K562 (cell line): Measurements from ENCODE around the gene RPS8. TPM values are rescaled to one million over a fixed set of nuclear protein-coding genes. Genes with fewer than 3 reads are reported as not detected.

Experiments used
- ARNT ChIP-seq, 2 experiments: fragments of 450-650 bp; IDR thresholded peaks; 2 replicates each; pipeline ENCODE4 v1.6.1; 2016; ENCODE audit warnings: mild to moderate bottlenecking in 1 of 2
- ATF1 ChIP-seq, 2 experiments: fragments of 450-650 bp in 1 of 2; IDR thresholded peaks; 2 replicates each; pipeline ENCODE4 v1.6.1; 2016; ENCODE audit warnings: missing compliant biosample characterization in 1 of 2, missing genetic modification characterization in 1 of 2
- BACH1 ChIP-seq: fragments of 200-800 bp; sonication (Bioruptor generic); IDR thresholded peaks from 2 replicates; pipeline ENCODE4 v1.6.1; 2016; ENCODE audit warnings: missing genetic modification characterization, missing compliant biosample characterization
- CBX8 ChIP-seq: fragments of 200-600 bp; sonication (generic); IDR thresholded peaks from 2 replicates; pipeline ENCODE4 v1.6.1; 2012; ENCODE audit warnings: borderline replicate concordance, mixed run types, low read depth, mild to moderate bottlenecking, moderate library complexity, mixed read lengths, low read length, control low read depth, inconsistent platforms; ENCODE audit not compliant: poor library complexity, severe bottlenecking; ENCODE audit errors: extremely low read depth
- ILK ChIP-seq: fragments of 450-650 bp; IDR thresholded peaks from 2 replicates; pipeline ENCODE4 v1.6.1; 2016; ENCODE audit warnings: missing genetic modification characterization, low read depth, mild to moderate bottlenecking, missing compliant biosample characterization, moderate library complexity, borderline replicate concordance
- NELFE ChIP-seq: IDR thresholded peaks from 2 replicates; pipeline ENCODE4 v1.6.1; 2011; ENCODE audit warnings: mild to moderate bottlenecking; ENCODE audit not compliant: insufficient read depth, insufficient read length
- NFATC3 ChIP-seq: fragments of 450-650 bp; IDR thresholded peaks from 2 replicates; pipeline ENCODE4 v1.6.1; 2017; ENCODE audit warnings: mild to moderate bottlenecking
- NR2F6 ChIP-seq: fragments of 450-650 bp; formaldehyde crosslinking; IDR thresholded peaks from 2 replicates; pipeline ENCODE4 v1.4.0; 2020; ENCODE audit warnings: mild to moderate bottlenecking
- PML ChIP-seq: IDR thresholded peaks from 2 replicates; pipeline ENCODE4 v1.6.1; 2012; ENCODE audit warnings: low read length, inconsistent platforms
- POLR2AphosphoS2 ChIP-seq: IDR thresholded peaks from 2 replicates; pipeline ENCODE4 v1.6.1; 2012; ENCODE audit warnings: low read length, improper control_type of control experiment
- PRPF4 ChIP-seq: fragments of 200-400 bp; formaldehyde crosslinking; IDR thresholded peaks from one replicate; pipeline ENCODE4 v1.6.1; 2017; ENCODE audit warnings: low read length, low read depth, mild to moderate bottlenecking; ENCODE audit not compliant: insufficient read depth, poor library complexity, severe bottlenecking
- SLC30A9 ChIP-seq: fragments of 250-450 bp; sonication (Bioruptor Pico); IDR thresholded peaks from 2 replicates; pipeline ENCODE4 v1.8.0; 2022; ENCODE audit warnings: mild to moderate bottlenecking, moderate library complexity
- SMAD2 ChIP-seq: fragments of 150-350 bp; IDR thresholded peaks from 2 replicates; pipeline ENCODE4 v1.6.1; 2014; ENCODE audit warnings: low read depth, mild to moderate bottlenecking, low read length
- SP1 ChIP-seq: sonication (generic); formaldehyde crosslinking; IDR thresholded peaks from 2 replicates; pipeline ENCODE4 v1.8.1; 2022; ENCODE audit warnings: mild to moderate bottlenecking, missing genetic modification reagents
- SP2 ChIP-seq: IDR thresholded peaks from 2 replicates; pipeline ENCODE4 v1.6.1; 2011; ENCODE audit warnings: mild to moderate bottlenecking, low read depth, low read length, moderate library complexity; ENCODE audit not compliant: poor library complexity, severe bottlenecking; ENCODE audit errors: extremely low read depth
- SREBF2 ChIP-seq: sonication (generic); formaldehyde crosslinking; IDR thresholded peaks from 2 replicates; pipeline ENCODE4 v1.4.0; 2020; ENCODE audit warnings: mild to moderate bottlenecking, missing genetic modification reagents
- TARDBP ChIP-seq: fragments of 450-650 bp; IDR thresholded peaks from 2 replicates; pipeline ENCODE4 v1.6.1; 2016
- ZBED1 ChIP-seq: IDR thresholded peaks from 2 replicates; pipeline ENCODE4 v1.6.1; 2014
- ZC3H8 ChIP-seq: fragments of 450-650 bp; IDR thresholded peaks from 2 replicates; pipeline ENCODE4 v1.6.1; 2017
- ZNF121 ChIP-seq: sonication (generic); formaldehyde crosslinking; conservative IDR thresholded peaks from 2 replicates; pipeline ENCODE4 v1.8.0; 2022; ENCODE audit warnings: missing genetic modification reagents
- ZNF830 ChIP-seq: fragments of 250-450 bp; sonication (Bioruptor Pico); IDR thresholded peaks from 2 replicates; pipeline ENCODE4 v1.5.0; 2021; ENCODE audit warnings: mild to moderate bottlenecking
- polyA plus RNA-seq, 8 experiments: library from polyadenylated mRNA; depleted of rRNA in 4 of 8; stranded (reverse) in 5 of 8; unstranded in 3 of 8; fragments of >200 nt; fragmentation: Nextera tagmentation in 2 of 8; fragmentation: Illumina TruSeq in 1 of 8; extraction: Ambion mirVana in 2 of 8; extraction: Trizol in 1 of 8; gene quantifications; 2 replicates each; pipeline versions ENCODE4 v1.2.1 to v1.2.3, GENCODE V29; 2011 to 2014; ENCODE audit warnings: inconsistent platforms in 1 of 8, missing spikeins in 1 of 8
- total RNA-seq, 7 experiments: library from RNA; depleted of rRNA in 6 of 7; stranded (reverse); fragments of >200 nt in 6 of 7; fragmentation: Illumina TruSeq in 2 of 7; extraction: Trizol in 2 of 7; gene quantifications; 2 replicates each; pipeline versions ENCODE4 v1.2.1 to v1.2.3, GENCODE V29; 2011 to 2021; ENCODE audit warnings: low replicate concordance in 1 of 7
- TF ChIP-seq, protein P1 (sequence below): sonication (generic); formaldehyde crosslinking; IDR thresholded peaks from 2 replicates; pipeline ENCODE4 v1.8.1; 2023; ENCODE audit warnings: mild to moderate bottlenecking, missing genetic modification reagents
- TF ChIP-seq, protein P2 (sequence below): fragments of 450-650 bp; formaldehyde crosslinking; IDR thresholded peaks from 2 replicates; pipeline ENCODE4 v1.4.0; 2020; ENCODE audit warnings: mild to moderate bottlenecking, moderate library complexity
- TF ChIP-seq, protein P3 (sequence below): fragments of 250-450 bp; sonication (Bioruptor Pico); IDR thresholded peaks from 2 replicates; pipeline ENCODE4 v1.6.1; 2021; ENCODE audit warnings: mild to moderate bottlenecking

RPS8 gene
- total and polyA plus RNA-seq, 9 of the 15 experiments (the other 6 are each of a cell fraction or from before 2014, with no cell fraction given): 2,431 to 4,168 (median 3,109) TPM

DNA sequence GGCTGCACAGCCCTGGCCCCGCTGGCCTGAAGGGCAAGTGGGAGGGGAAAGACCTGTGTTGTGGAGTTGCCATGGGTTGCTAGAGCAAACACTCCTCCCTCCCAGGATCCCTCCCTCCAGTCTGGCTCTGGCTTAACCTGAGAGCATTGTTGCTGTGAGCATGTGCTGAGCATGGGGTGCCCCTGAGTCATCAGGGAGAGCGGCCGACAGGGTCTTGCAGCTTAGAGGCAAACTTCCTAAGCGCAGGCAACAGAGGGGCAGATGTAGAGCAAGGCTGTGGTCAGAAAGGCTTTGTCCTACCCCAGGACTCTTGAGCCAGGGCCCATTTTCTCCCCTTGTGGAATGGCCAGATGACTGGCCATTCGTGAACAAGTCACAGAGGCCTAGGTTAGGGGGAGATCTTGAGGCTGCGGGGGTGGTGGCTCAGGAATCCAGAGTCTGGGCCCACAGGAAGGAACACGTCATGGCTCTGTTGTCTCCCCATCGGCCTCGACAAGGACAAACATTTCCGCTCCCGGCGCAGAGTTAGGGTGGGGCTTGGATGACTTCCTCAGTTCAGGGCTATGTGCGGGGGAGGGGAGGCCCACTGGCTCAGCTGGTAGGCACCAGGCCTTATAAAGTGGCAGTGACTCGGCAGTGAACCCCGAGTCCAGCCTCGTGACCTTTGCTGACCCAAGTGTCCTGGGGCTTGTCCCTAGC lies 32.2 kb downstream of the RPS8 start (continued):
- peak; percentile 16; the same call in 1 of the 2 replicates for TF ChIP-seq TARDBP
- TF ChIP-seq, protein P1, sequence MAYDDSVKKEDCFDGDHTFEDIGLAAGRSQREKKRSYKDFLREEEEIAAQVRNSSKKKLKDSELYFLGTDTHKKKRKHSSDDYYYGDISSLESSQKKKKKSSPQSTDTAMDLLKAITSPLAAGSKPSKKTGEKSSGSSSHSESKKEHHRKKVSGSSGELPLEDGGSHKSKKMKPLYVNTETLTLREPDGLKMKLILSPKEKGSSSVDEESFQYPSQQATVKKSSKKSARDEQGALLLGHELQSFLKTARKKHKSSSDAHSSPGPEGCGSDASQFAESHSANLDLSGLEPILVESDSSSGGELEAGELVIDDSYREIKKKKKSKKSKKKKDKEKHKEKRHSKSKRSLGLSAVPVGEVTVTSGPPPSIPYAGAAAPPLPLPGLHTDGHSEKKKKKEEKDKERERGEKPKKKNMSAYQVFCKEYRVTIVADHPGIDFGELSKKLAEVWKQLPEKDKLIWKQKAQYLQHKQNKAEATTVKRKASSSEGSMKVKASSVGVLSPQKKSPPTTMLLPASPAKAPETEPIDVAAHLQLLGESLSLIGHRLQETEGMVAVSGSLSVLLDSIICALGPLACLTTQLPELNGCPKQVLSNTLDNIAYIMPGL (CRISPR knock-in tag): no peak; the same call in none of the 2 replicates
- TF ChIP-seq SMAD2: no peak
- TF ChIP-seq NFATC3: peak; percentile 72; the same call in 1 of the 2 replicates
- TF ChIP-seq CBX8: no peak
- no peak for TF ChIP-seq PRPF4
- peak; percentile 86; the same call in 1 of the 2 replicates for TF ChIP-seq ZBED1
- peak; percentile 14; the same call in 1 of the 2 replicates for TF ChIP-seq ATF1 (CRISPR knock-in tag; IDR thresholded peaks at IDR 0.05)
- peak; percentile 95 for TF ChIP-seq ATF1 (tag; IDR thresholded peaks at IDR 0.05)
- TF ChIP-seq NR2F6 (CRISPR knock-in tag): no peak
- TF ChIP-seq SP1: peak; percentile 44
- TF ChIP-seq POLR2AphosphoS2: peak; percentile 39; the same call in 1 of the 2 replicates
- TF ChIP-seq SREBF2 (CRISPR knock-in tag): no peak
- no peak for TF ChIP-seq ZNF121 (CRISPR knock-in tag)
- peak; percentile 94 for TF ChIP-seq BACH1 (tag)
- peak; percentile 66 for TF ChIP-seq PML
- no peak for TF ChIP-seq ZNF830 (CRISPR knock-in tag)
- no peak for TF ChIP-seq ZC3H8
- no peak for TF ChIP-seq ILK (tag)
- peak; percentile 79 to 82; a peak in 3 of 4 replicates for TF ChIP-seq ARNT (IDR thresholded peaks at IDR 0.05)
- TF ChIP-seq, protein P2, sequence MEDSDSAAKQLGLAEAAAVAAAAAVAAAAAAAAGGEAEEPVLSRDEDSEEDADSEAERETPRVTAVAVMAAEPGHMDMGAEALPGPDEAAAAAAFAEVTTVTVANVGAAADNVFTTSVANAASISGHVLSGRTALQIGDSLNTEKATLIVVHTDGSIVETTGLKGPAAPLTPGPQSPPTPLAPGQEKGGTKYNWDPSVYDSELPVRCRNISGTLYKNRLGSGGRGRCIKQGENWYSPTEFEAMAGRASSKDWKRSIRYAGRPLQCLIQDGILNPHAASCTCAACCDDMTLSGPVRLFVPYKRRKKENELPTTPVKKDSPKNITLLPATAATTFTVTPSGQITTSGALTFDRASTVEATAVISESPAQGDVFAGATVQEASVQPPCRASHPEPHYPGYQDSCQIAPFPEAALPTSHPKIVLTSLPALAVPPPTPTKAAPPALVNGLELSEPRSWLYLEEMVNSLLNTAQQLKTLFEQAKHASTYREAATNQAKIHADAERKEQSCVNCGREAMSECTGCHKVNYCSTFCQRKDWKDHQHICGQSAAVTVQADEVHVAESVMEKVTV: 0 out of 2 replicates have a peak, but pooled peaks have one; percentile 15
- TF ChIP-seq, protein P3, sequence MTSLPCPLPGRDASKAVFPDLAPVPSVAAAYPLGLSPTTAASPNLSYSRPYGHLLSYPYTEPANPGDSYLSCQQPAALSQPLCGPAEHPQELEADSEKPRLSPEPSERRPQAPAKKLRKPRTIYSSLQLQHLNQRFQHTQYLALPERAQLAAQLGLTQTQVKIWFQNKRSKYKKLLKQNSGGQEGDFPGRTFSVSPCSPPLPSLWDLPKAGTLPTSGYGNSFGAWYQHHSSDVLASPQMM (CRISPR knock-in tag): no peak
- no peak; the same call in 1 of the 2 replicates for TF ChIP-seq SLC30A9 (CRISPR knock-in tag)
- TF ChIP-seq NELFE: no peak
- no peak for TF ChIP-seq SP2
